ENCODE measurements around the gene CUL9.

DNA sequence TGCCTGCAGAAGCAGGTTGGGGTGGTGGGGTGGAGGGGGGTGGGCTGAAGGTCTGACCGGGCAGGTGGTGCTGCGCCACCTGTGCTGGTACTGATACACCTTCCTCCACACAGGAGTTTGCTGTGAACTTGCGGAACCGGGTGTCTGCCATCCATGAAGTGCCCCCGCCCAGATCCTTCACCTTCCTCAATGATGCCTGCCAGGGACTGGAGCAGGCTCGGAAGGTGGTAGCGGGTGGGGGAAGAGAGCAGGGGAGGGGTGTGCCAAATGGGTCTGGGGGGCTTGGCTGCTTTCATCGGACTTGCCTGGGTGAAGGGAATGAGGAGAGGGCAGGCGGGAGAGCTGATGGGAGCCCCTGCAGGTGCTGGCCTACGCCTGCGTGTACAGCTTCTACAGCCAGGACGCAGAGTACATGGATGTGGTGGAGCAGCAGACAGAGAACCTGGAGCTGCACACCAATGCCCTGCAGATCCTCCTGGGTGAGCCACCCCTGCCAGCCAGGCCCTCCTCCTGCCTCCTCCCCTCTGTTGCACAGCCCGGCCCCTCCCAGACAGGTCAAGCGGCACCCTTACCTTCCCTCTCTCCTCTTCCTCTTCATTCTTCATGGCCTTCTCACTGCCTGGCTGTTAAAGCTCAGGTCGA, 40.5 kb downstream of the CUL9 start:
- TF ChIP-seq POLR2A (IDR thresholded peaks at IDR 0.05): no peak
- TF ChIP-seq, protein P1, sequence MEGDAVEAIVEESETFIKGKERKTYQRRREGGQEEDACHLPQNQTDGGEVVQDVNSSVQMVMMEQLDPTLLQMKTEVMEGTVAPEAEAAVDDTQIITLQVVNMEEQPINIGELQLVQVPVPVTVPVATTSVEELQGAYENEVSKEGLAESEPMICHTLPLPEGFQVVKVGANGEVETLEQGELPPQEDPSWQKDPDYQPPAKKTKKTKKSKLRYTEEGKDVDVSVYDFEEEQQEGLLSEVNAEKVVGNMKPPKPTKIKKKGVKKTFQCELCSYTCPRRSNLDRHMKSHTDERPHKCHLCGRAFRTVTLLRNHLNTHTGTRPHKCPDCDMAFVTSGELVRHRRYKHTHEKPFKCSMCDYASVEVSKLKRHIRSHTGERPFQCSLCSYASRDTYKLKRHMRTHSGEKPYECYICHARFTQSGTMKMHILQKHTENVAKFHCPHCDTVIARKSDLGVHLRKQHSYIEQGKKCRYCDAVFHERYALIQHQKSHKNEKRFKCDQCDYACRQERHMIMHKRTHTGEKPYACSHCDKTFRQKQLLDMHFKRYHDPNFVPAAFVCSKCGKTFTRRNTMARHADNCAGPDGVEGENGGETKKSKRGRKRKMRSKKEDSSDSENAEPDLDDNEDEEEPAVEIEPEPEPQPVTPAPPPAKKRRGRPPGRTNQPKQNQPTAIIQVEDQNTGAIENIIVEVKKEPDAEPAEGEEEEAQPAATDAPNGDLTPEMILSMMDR (IDR thresholded peaks at IDR 0.05): no peak
- TF ChIP-seq EP300 (IDR thresholded peaks at IDR 0.05; ENCODE audit: low read depth): no peak
